ENCODE measurements around the gene MKNK2.

DNA sequence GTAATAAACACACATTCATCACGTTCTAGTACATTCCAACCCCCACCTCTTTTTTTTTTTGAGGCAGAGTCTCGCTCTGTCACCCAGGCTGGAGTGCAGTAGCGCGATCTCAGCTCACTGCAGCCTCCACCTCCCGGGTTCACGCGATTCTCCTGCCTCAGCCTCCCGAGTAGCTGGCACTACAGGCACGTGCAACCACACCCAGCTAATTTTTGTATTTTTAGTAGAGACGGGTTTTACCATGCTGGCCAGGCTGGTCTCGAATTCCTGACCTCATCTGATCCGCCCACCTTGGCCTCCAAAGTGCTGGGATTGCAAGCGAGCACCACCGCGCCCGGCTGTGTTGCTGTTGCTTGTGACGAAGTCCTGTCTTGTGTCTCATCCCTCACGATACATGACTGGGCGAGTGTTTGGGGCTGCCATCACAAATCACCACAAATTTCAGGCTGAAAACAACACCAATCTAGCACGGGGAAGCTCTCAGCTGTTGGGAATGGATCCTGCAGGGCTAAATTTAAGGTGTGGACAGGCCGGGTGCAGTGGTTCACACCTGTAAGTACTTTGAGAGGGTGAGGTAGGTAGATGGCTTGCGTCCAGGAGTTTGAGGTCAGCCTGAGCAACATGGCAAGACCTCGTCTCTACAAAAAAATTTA is 29.4 kb upstream of the MKNK2 start:
- TF ChIP-seq EZH2 (IDR thresholded peaks at IDR 0.05; ENCODE audit: insufficient read depth, poor library complexity, severe bottlenecking), result no peak
- TF ChIP-seq EZH2phosphoT487 (IDR thresholded peaks at IDR 0.05; ENCODE audit: insufficient read depth, low read depth), result no peak
